GM12864 (cell line): ENCODE data around the gene SCO1.

Source experiments
- DNase-seq: peaks from one replicate; pipeline ENCODE4 v3.0.0-alpha.2; 2011; ENCODE audit warnings: low read depth
- H3K4me3 ChIP-seq: 2 replicates; pipeline ENCODE4 v1.5.1; 2011; ENCODE audit warnings: mild to moderate bottlenecking, low read depth, low read length, control low read depth
- CTCF ChIP-seq: IDR thresholded peaks from 2 replicates; pipeline ENCODE4 v1.5.1; 2011; ENCODE audit warnings: low read depth, mild to moderate bottlenecking, moderate library complexity, low read length, control low read depth, inconsistent platforms; ENCODE audit errors: missing control alignments

SCO1 gene

DNA sequence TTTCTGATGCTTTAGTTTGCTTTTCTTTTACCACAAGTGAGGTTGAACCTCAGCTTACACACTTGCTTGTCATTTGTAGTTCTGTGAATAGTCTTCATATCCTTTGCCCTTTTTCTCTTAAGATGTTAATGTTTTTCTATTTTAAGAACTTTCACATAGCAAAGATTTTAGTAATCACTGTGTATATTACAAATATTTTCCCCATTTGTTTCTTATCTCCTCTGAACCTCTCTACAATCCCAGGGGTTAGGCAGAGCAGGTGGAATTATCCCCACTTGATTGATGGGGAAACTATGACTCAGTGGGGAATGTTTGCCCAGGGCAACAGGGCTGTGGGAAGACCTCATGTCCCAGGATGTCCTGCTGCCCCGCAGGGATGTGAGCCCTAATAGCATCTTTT, 28.6 kb downstream of the SCO1 start:
- no peak for TF ChIP-seq CTCF

GRCh38 chr17:10666906-10667305, 30.4 kb downstream of the SCO1 start:
- no peak for TF ChIP-seq CTCF
- DNase-seq = no peak
- no peak overlapping the region for H3K4me3 ChIP-seq

More for the DNA sequence above, 28.6 kb downstream of the SCO1 start:
- H3K4me3 ChIP-seq = no peak overlapping the region
- no peak for DNase-seq

DNA sequence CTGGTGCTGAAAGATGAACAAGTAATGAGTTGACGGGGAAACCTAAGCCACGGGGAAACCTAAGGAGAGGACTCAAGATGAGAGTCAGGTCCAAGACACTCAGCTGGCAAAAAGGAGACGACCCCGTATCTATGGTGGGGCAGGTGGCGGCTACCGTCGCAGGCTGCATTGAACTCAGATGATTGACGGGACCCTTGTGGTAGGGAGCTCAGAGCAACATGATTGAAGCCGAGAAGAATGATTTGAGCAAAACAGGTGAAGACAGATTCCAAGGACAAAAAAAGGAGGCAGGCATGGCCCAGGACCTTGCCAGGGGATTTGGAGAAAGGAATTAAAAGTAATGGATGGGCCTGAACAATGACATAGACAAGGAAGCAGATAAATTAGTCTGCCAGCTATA, 32.8 kb downstream of the SCO1 start:
- H3K4me3 ChIP-seq = no peak overlapping the region
- DNase-seq = no peak
- TF ChIP-seq CTCF = no peak

GRCh38 chr17:10663231-10663630, 34.1 kb downstream of the SCO1 start:
- TF ChIP-seq CTCF = no peak
- H3K4me3 ChIP-seq = no peak overlapping the region
- no peak for DNase-seq

DNA sequence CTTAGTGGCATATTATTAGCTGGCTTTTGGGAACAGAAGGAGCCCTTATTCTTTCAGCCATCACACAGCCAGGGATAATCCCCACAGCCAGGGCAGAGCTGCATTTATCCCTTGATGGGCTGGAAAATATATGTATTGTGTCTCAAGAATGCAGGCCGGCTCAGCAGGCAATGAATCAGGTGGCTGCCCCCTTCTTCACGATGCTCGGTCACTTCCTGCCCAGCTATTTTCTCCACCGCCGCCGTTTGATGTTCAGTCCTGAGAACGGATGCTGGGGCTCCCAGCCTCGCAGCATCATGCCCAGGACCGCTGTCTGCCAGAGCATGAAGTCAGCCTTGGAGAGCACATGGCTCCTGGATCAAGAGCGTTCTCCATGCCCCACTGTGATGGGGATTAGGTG, 35.9 kb downstream of the SCO1 start:
- TF ChIP-seq CTCF = no peak
- H3K4me3 ChIP-seq = no peak overlapping the region
- DNase-seq = no peak

DNA sequence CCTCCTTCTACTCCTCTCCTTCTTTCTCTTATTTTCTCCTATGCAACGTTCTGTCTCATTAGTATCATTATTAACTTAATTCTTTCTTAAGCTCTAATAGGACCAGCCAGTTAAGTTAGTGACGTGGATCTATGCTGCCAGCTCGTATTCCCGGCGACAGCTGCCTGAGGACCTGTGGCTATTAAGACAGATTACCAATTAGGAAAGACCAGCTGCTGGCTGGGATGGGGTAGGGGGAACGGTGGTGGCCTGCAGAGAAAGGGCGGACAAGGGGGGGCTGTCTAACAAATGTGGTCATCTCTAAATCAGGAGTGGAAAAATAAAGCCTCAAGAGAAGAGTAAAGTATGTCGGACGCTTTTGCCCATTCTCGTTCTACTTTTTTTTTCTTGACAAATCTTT, 39.5 kb downstream of the SCO1 start:
- no peak overlapping the region for H3K4me3 ChIP-seq
- no peak for TF ChIP-seq CTCF
- DNase-seq = no peak

DNA sequence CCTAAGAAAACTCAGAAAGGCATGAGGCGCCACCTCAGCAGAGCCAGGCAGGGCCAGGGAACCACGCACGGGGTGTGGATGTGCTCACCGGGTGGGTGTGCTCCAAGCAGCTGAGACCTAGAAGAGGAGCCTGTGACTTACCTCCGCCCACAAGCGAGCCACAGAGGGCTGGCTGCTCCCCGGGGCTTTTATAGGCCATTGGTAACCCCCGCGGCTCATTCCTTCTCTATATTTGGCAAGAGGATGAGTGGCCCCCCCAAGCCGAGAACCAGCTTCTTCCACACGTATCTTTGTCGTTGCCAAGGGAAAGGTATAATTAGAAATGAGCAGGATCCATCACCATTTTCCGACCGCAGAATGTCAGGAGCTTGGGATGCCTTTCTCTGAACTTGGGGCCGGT, 40.2 kb downstream of the SCO1 start, which contains the start of gene MYH3:
Gene MYH3, minus strand, starts transcription at position 162 of the 400 bp plus-strand sequence. CDS start 2,245 bp downstream, outside the sequence.
- no peak for TF ChIP-seq CTCF
- DNase-seq = no peak
- no peak within 1 kb of the TSS for H3K4me3 ChIP-seq
